Measurements from ENCODE around the gene TRPM8. TPM values are rescaled to one million over a fixed set of nuclear protein-coding genes. Genes with fewer than 3 reads are reported as not detected.

TRPM8 gene
- total and polyA plus RNA-seq, 2 donors (not counting 1 experiment from before 2014, with no cell fraction given): 0.49 to 0.99 TPM

- TF ChIP-seq EZH2 (IDR thresholded peaks at IDR 0.05; ENCODE audit: low read length, missing control alignments) (no peak), CTCF (conservative IDR thresholded peaks at IDR 0.05 in 1 of 2, IDR thresholded peaks at IDR 0.05 in 1 of 2; ENCODE audit: low read depth in 1 of 2, low read length in 2 of 2) (no peak)
- Histone ChIP-seq H3K9ac (ENCODE audit: insufficient read depth, low read length) (no peak overlapping the region), H2AFZ (ENCODE audit: low read length) (no peak overlapping the region), H3K4me2 (ENCODE audit: extremely low read depth, insufficient read depth, low read length) (no peak overlapping the region), H3K27ac (ENCODE audit: insufficient read depth, low read length) (no peak overlapping the region), H3K4me1 (ENCODE audit: control insufficient read depth, extremely low read depth, insufficient read depth, low read length) (no peaks in the 10 kb centered on the region), H3K27me3 (ENCODE audit: control insufficient read depth, insufficient read depth, low read length) (peaks cover 2% of the 10 kb centered on the region), H3K79me2 (ENCODE audit: control insufficient read depth, insufficient read depth, low read length) (no peaks in the 10 kb centered on the region), H4K20me1 (ENCODE audit: control insufficient read depth, extremely low read depth, insufficient read depth, low read length) (no peaks in the 10 kb centered on the region), H3K36me3 (ENCODE audit: control insufficient read depth, insufficient read depth, low read length) (no peaks in the 10 kb centered on the region), H3K4me3 (replicated peaks in 1 of 4; ENCODE audit: control extremely low read depth in 1 of 4, insufficient read depth in 1 of 4, low read depth in 3 of 4, low read length in 4 of 4) (no peak overlapping the region), H3K9me3 (ENCODE audit: control insufficient read depth, insufficient read depth, low read depth, low read length) (no peaks in the 10 kb centered on the region)
- DNase-seq (ENCODE audit: low read depth in 2 of 2): no peak
These were observed 2.1 kb downstream of the TRPM8 start for GRCh38 chr2:233919319-233919718.

GRCh38 chr2:233919938-233920337 is 2.8 kb downstream of the TRPM8 start:
- Histone ChIP-seq H3K9ac (ENCODE audit: insufficient read depth, low read length) (no peak overlapping the region), H3K79me2 (ENCODE audit: control insufficient read depth, insufficient read depth, low read length) (no peaks in the 10 kb centered on the region), H3K4me2 (ENCODE audit: extremely low read depth, insufficient read depth, low read length) (no peak overlapping the region), H4K20me1 (ENCODE audit: control insufficient read depth, extremely low read depth, insufficient read depth, low read length) (no peaks in the 10 kb centered on the region), H3K27ac (ENCODE audit: insufficient read depth, low read length) (no peak overlapping the region), H3K27me3 (ENCODE audit: control insufficient read depth, insufficient read depth, low read length) (peaks cover 3% of the 10 kb centered on the region), H3K4me1 (ENCODE audit: control insufficient read depth, extremely low read depth, insufficient read depth, low read length) (no peaks in the 10 kb centered on the region), H3K36me3 (ENCODE audit: control insufficient read depth, insufficient read depth, low read length) (no peaks in the 10 kb centered on the region), H3K9me3 (ENCODE audit: control insufficient read depth, insufficient read depth, low read depth, low read length) (no peaks in the 10 kb centered on the region), H3K4me3 (replicated peaks in 1 of 4; ENCODE audit: control extremely low read depth in 1 of 4, insufficient read depth in 1 of 4, low read depth in 3 of 4, low read length in 4 of 4) (no peak overlapping the region), H2AFZ (ENCODE audit: low read length) (no peak overlapping the region)
- DNase-seq (ENCODE audit: low read depth in 2 of 2): peak; percentile 12 to 70
- TF ChIP-seq CTCF (conservative IDR thresholded peaks at IDR 0.05 in 1 of 2, IDR thresholded peaks at IDR 0.05 in 1 of 2; ENCODE audit: low read depth in 1 of 2, low read length in 2 of 2) (no peak), EZH2 (IDR thresholded peaks at IDR 0.05; ENCODE audit: low read length, missing control alignments) (no peak)

GRCh38 chr2:233922471-233922870 is 5.3 kb downstream of the TRPM8 start:
- no peak overlapping the region for H2AFZ ChIP-seq (ENCODE audit: low read length)
- no peaks in the 10 kb centered on the region for H3K79me2 ChIP-seq (ENCODE audit: control insufficient read depth, insufficient read depth, low read length)
- no peaks in the 10 kb centered on the region for H3K36me3 ChIP-seq (ENCODE audit: control insufficient read depth, insufficient read depth, low read length)
- peak in 1 of 2 donors; percentile 7 for DNase-seq (ENCODE audit: low read depth in 2 of 2)
- peaks cover 7% of the 10 kb centered on the region for H3K27me3 ChIP-seq (ENCODE audit: control insufficient read depth, insufficient read depth, low read length)
- no peaks in the 10 kb centered on the region for H3K9me3 ChIP-seq (ENCODE audit: control insufficient read depth, insufficient read depth, low read depth, low read length)
- no peak for TF ChIP-seq EZH2 (IDR thresholded peaks at IDR 0.05; ENCODE audit: low read length, missing control alignments)
- no peak for TF ChIP-seq CTCF (conservative IDR thresholded peaks at IDR 0.05 in 1 of 2, IDR thresholded peaks at IDR 0.05 in 1 of 2; ENCODE audit: low read depth in 1 of 2, low read length in 2 of 2)
- H3K4me2 ChIP-seq (ENCODE audit: extremely low read depth, insufficient read depth, low read length): no peak overlapping the region
- H4K20me1 ChIP-seq (ENCODE audit: control insufficient read depth, extremely low read depth, insufficient read depth, low read length): no peaks in the 10 kb centered on the region
- H3K4me1 ChIP-seq (ENCODE audit: control insufficient read depth, extremely low read depth, insufficient read depth, low read length): no peaks in the 10 kb centered on the region
- no peak overlapping the region for H3K9ac ChIP-seq (ENCODE audit: insufficient read depth, low read length)
- no peak overlapping the region for H3K4me3 ChIP-seq (replicated peaks in 1 of 4; ENCODE audit: control extremely low read depth in 1 of 4, insufficient read depth in 1 of 4, low read depth in 3 of 4, low read length in 4 of 4)
- no peak overlapping the region for H3K27ac ChIP-seq (ENCODE audit: insufficient read depth, low read length)
